Stimulated activated CD8-positive, alpha-beta memory T cell treated with anti-CD3 and anti-CD28 coated beads, Interleukin-12 subunit alpha, Interleukin-12 subunit beta, amount 100 ng/mL, for 24 hours (primary cell): ENCODE results near the gene MBTD1.
"Not testable (repeated sequence)": the region's sequence is repeated elsewhere in the genome, so short reads cannot be mapped to it uniquely, and the experiment has no call there.

Experiments
- DNase-seq: peaks from one replicate; pipeline ENCODE4 v3.0.0-alpha.2; 2020; ENCODE audit errors: extremely low read depth

The MBTD1 gene

DNA sequence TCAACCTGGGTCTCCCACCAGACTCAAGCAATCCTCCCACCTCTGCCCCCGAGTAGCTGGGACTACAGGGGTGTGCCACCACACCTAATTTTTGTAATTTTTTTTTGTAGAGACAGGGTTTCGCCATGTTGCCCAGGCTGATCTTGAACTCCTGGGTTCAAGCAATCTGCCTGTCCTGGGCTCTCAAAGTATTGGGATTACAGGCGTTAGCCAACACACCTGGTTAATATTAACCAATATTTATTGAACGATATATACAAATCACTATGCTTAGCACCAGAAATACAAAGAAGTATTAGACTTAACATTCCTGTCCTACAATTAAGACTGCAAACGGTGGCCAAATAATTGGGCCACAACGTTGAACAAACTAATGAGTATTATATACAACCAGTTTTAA lies 4.2 kb downstream of the MBTD1 start:
- DNase-seq, result no peak

DNA sequence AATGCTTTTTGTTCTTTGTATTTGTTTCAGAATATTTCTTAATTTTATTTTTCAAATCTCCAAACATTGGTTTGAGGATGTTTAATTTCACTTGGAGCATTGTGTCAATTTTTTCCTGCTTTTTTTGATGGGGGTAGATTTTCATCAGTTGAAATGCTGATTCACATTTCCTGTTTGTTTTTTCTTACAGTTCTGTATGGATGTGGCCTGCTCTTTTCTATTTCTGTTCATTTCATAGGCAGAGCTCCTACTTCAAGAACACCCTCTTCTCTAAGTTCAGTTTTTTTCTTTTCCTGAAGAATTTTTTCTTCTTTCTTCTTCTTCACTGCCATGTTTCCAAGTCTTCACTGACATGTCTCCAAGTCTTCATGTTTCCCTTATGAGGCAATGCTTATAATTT lies 8.8 kb downstream of the MBTD1 start:
- DNase-seq, result no peak

DNA sequence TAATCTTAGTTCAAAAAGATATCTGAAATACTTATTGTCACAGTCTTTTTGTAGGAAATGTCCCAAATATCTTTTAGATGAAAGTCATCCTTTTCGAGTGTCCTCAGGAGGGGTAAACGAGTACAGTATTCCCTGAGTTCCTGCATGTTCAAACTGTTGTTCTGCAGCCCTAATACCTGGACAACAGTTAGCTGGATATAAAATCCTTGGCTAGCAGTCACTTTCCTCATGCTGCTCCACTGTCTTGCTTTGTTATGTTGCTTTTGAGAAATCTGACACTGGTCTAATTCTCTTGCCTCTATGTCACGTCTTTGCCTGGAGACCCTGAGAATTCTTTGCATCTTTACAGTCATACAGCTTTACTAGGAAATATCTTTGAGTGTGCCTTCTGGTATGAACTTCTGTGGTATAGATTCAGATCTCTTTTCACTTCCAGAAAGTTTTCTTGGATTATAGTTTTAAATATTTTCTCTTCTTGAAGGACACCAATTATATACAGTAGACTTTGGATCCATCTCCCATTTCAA lies 9.5 kb downstream of the MBTD1 start:
- DNase-seq, result no peak

DNA sequence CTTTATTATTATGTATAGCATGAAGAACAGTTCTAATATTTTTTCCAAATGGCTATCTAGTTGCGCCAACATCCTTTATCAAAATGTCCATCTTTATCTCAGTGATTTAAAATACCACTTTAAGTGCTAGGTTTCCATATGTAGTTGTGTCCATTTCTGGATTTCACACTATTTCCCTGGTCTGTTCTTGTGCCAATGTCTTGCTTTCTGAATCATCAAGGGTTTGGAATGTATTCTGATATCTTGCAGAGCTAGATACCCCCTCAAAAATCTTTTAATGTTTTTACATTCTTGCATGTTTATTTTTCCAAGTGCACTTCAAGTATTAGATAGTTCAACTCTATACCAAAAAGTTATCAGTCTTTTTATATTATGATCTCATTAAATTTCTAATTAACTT lies 14.3 kb downstream of the MBTD1 start:
- no peak for DNase-seq

DNA sequence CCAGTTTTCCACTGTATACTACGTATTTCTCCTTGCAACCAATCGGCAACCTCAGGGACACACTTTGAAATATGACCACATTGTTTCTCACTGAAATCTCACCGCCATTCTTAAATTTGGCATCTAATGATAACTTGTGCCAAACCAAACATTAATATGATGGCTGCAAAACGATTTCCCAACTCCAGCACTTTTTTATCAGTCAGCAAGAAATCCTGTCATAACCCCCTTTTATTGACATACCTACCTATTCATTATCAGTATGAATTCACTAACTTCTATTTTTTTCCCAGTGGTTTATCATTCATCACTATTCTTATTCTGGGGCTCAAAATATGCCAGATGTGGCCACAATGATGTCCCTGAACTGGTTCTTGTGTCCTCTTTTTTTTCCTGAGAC lies 15.8 kb downstream of the MBTD1 start:
- DNase-seq, result no peak

DNA sequence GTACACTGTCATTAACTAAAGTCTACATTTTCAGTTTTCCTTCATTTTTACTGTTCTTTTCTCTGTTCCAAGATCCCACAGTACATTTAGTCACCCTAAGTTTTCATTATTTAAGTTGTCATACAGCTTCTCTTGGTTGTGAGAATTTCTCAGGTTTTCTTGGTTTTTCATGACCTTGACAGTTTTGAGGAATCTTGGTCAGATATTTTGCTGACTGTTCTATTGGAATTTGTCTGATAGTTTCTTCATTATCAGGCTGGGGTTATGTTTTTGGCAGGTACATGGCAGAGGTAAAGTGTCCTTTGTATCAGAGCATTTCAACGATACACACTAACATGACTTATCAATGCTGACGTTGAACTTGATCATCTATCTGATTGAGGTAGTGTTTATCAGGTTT lies 19.6 kb downstream of the MBTD1 start:
- no peak for DNase-seq

DNA sequence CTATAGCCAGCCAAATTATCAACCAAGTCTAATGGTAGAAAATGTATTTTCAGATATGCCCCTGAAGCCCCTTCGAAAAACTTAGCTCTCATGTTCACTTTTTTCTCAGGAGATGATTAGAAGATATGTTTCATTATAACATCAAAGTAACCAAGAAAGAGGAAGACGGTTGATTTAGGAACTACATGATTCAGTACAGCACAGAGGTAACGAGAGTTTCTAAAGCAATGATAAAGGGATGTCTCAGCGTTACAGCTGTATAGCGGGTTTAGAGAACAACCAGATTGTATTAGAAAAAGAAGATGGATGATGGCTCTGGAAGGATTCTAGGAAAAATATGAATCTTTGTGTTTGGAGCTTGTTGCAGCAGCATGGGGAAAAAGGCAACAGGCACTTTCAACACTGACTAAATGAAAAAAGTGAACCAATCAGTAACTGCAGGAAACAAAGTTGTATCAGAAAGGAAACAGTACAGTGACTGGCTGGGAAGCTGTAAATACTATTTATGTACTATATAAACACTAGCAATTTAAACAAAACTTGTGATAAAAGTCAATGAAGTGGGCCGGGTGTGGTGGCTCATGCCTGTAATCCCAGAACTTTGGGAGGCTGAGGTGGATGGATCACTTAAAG lies 21.5 kb downstream of the MBTD1 start:
- no peak for DNase-seq

DNA sequence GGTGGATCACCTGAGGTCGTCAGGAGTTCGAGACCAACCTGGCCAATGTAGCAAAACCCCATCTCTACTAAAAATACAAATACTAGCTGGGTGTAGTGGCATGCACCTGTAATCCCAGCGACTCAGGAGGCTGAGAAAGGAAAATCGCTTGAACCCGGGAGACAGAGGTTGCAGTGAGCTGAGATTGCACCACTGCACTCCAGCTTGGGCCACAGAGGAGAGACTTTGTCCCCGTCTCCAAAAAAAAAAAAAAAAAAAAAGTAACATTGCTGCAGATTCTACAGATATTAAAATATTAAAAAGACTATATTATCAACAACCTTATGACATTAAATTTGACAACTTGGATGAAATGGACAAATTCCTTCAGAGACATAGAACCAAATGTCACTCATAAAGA lies 25.7 kb downstream of the MBTD1 start:
- no peak for DNase-seq

DNA sequence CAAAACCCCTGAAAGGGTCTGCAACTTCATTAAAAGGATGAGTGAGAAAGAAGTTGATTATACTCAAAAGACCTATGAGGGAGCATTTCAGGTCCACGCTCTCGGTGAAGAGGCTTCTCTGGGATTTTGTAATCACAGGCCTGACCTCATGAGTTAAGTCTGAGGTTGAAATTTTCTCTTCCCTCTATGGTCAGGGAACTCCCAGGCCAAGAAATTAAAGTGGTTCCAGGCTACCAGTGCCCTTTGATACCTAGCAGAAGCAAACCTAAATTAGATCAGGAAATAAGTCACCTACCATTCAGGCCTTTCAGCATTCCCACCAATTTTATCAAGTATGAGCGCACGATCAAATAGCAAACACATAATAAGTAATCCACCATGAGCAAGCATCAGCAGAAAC lies 27.9 kb downstream of the MBTD1 start:
- DNase-seq, result no peak

DNA sequence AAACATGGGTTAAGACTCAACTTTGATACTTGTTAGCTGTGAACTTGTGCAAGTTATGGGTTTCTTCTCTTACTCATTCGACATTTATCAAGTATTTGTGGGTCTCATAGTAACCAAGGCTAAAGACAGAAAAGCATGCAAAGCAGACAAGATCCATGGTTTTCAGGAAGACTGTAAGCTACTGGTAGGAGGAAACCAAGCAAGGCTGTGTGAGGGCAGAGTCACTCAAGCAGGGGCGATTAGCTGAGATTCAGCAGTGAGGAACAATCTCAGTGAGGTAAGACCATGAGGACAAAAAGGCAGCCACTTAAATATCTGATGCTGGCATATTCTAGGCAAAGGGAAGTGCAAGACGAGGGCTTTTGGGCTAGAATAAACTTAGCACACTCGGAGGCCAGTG lies 29.5 kb downstream of the MBTD1 start:
- no peak for DNase-seq

DNA sequence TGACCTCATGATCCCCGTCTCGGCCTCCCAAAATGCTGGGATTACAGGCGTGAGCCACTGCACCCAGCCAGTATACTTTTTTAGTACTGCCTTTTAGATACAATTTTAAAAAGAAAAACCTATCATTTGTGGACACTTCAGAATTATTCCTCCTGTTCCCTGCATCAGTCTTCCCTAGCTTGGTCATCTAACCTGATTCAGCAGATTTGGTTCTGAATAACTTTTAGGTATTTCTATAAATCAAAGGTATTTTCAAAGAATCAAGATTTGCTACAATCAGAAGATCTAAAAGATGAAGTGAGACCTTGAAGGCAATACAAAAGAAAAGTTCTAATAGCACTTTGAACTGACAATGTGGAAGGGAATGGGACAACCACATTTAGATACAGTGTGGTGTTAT lies 30.0 kb downstream of the MBTD1 start:
- DNase-seq, result no peak

DNA sequence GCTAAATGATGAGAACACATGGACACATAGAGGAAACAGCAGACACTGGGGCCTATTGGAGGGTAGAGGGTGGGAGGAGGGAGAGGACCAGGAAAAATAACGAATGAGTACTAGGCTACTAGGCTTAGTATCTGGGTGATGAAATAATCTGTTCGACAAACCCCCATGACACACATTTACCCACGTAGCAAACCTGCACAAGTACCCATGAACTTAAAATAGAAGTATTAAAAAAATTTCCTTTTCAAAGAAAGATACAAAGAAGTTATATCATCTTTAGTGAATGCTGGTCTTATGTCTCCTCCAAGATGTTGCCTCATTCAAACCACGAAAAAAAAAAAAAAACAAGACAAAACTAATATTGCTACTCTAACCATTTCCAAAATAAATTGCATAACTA lies 31.7 kb downstream of the MBTD1 start:
- no peak for DNase-seq

DNA sequence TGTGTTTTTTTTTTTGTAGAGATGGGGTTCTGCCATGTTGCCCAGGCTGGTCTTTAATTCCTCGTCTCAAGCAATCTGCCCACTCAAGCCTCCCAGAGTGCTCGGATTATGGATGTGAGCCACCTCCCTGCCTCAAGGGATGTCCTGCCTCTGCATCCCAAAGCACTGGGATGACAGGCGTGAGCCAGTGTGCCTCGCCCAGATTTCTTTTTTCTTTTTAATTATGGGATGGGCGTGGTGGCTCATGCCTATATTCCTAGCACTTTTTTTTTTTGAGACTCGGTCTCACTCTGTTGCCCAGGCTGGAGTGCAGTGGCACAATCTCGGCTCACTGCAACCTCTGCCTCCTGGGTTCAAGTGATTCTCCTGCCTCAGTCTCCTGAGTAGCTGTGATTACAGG lies 34.3 kb downstream of the MBTD1 start:
- DNase-seq, result not testable (repeated sequence)

DNA sequence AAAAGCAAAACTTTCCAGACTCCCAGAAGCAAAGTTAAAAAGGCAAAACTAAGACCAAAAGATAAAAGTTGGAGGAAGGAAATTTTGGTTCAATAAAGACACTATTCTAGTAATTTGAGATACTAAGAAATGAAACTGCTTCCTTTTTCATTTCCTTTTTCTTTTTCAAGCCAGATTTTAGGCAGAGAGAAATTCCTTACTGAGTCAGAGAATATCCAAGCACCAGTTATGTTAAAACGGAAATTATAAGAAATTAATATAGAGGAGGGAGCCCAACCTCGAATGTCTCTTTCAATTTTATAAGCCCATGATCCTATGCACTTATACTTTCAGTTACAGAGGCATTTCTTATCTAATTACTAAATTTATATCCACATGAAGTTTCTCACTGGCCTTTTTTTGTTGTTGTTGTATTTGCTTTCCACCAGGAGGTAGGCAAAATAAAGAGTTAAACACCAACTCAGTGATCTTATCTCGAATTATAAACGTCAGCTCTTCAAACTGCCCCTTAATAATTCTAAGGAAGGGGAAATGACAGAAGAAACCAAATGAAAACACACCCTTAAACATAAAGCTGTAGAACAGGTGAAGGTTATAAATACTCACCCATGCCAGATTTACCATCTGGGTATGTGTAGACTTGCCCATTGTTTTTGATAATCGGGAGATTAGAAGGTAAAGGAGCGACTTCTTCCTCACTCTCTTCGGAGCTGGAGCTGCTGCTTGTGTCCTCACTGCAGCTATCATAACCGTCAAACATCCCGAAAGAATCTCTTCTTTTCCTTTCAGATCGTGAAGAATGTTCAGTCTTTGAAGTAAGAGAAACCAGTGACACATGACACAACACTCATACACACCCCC lies 35.2 kb downstream of the MBTD1 start:
- no peak for DNase-seq

DNA sequence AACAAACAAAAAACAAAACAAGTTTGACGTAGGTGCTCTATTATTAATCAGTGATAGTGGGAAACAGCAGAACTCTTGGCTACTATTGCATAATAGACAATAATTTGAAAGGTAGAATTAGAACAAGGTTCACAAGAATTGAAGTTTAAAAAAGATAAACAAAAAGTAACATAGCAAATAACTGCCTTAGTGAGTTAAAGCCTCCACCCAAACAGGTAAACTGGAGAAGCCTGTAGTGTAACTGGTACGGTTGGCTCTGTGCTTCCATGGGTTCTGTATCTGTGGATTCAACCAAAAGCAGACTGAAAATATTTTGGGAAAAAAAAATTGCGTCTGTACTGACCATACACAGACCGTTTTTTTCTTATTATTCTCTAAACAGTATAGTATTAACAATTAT lies 38.5 kb downstream of the MBTD1 start:
- no peak for DNase-seq

DNA sequence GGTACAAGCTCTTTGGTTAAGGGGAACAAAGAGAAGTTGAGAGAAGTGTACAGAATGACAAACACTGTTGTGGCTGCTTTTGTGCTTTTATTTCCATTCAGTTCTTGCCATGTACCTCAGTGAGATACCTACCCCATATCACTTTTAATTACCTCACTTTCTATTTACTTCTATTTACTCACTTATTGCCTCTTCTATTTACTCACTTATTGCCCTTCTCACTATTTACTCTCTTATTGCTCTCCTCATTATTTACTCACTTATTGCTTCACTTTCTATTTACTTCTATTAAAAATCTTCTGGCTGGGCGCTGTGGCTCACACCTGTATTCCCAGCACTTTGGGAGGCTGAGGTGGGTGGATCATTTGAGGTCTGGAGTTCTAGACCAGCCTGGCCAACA lies 41.9 kb downstream of the MBTD1 start:
- no peak for DNase-seq

DNA sequence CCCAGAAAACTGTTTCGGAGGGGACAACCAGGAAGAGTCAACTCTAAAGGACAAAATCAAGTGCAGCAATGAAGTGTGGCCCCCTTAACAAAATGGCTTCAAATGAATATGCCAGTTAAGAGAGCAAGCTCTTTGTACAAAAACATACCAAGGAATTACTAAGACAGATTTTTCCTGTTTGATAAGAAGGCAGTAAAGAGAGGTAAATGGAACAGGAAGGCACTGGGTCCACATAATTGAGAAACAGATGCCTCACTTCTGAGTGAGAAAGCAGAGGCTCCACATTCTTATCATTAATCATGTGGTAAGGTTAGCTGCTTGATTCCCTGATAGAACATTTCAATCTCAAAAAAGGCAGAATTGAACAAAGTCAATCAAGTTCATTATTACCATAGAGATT lies 44.9 kb downstream of the MBTD1 start:
- DNase-seq, result no peak

DNA sequence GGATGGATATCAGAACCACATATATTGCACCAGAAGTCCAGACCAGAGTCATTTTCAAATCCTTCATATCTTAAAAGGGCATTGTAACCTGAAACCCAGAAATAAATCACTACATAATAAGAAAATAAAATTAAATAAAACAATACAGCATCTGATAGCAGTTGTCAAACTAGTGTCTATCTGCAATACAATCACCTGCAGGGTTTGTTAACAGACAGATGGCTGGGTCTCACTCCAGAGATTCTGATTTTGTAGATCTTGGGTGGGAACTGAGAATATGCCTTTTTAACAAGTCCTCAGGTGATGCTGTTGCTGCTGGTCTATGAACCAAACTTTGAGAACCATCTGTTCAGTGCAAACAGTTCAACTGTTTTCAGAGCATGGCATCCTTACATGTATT lies 56.0 kb downstream of the MBTD1 start:
- DNase-seq, result no peak

DNA sequence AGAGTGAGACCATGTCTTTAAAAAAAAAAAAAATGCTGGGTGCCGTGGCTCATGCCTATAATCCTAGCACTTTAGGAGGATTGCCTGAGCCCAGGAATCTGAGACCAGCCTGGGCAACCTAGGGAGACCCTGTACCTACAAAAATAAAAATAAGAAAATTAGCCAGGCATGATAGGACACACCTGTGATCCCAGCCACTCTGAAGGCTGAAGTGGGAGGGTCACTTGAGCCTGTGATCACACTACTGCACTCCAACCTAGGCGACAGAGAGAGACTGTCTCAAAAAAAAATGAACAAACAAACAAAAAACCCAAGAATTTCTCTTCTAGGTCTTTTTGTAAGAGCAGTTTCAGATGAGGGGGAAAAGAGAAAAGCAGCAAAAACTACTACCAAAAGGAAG lies 59.0 kb downstream of the MBTD1 start:
- DNase-seq, result no peak

DNA sequence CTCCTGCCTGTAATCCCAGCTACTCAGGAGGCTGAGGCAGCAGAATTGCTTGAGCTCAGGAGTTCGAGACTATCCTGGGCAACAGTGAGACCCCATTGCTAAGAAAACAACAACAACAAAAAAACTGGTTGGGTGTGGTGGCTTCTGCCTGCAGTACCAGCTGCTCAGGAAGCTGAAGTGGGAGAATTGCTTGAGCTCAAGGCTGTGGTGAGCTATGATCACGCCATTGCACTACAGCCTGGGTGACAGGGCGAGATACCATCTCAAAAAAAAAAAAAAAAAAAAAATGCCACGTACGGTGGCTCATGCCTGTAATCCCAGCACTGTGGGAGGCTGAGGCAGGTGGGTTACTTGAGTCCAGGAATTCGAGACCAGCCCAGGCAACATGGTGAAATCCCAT lies 59.6 kb downstream of the MBTD1 start:
- no peak for DNase-seq

DNA sequence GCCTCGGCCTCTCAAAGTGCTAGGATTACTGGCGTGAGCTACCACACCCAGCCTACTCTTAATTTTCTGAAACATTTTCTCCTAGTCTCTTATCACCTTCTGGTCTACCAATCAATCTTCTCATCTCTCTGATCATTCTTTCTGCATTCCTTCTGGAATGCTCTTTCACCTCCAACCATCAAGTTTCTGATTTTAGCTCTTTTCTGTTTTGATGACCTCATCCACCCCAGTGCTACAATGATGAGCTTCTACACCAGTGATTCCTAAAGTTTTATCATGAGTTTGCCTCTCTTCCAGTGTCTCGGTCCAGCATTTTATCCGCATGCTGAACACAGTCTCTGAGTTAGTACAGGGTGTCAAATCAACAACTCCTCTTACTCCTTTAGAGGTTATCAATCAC lies 62.1 kb downstream of the MBTD1 start:
- no peak for DNase-seq

DNA sequence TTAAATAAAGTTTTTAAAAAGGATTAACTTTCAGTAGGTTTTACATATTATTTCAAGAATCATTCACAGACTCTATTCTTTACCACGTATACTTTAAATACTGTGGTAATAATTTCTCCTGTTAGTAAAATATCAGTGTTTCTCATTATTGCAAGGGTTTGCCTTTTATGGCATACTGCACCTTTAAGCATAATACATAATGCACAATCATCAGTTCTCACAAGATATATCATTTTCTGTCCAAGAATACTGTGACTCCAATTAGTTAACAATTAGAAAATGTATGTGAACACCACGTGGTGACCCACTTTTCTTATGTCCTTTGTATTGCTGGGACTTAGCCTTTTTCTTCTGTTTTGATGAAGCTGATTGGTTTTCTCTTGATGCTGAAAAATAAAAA lies 68.0 kb downstream of the MBTD1 start:
- DNase-seq, result no peak

DNA sequence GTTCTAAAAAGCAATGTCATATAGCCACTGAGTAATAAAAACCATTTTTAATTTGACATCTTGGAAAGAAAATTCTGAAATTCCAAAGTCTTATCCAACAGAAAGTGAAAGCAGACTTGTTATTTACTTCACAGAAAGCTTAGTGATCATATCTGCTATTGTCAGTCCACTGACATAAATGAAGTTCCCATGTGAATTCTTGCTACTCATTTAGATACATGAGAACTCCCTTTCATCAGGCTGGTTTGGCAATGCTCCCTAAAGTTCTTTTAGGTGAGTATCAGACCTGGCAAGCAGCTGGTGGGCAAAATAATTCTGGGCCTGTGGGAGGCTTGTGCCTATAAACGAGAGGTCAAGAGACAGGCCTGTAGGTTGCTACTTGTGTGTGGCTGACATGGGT lies 70.2 kb downstream of the MBTD1 start:
- DNase-seq, result no peak
